ENCODE measurements around the gene HTR5A.

HTR5A gene

GRCh38 chr7:155090684-155091083 is 20.6 kb downstream of the HTR5A start:
- DNase-seq (ENCODE audit: low read depth), result no peak

DNA sequence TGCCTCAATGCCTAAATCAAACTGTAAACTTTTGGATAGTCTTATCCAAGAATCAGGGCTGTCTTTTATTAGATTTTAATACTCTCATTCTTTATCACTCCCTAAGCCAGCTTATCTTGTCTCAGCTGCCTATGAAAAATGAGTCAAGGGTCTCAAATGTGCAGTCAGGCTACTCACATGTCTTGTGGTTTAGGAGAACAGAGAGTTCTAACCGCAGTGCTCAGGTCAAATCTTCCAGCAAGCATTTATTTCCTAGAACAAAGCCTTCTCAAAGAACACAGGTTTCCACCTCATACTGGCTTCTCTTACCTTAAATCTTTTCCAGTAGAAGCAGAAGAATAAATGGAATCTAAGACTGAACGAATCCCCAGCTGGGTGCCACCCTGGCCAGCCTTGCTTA is 23.5 kb downstream of the HTR5A start:
- no peak for DNase-seq (ENCODE audit: low read depth)

DNA sequence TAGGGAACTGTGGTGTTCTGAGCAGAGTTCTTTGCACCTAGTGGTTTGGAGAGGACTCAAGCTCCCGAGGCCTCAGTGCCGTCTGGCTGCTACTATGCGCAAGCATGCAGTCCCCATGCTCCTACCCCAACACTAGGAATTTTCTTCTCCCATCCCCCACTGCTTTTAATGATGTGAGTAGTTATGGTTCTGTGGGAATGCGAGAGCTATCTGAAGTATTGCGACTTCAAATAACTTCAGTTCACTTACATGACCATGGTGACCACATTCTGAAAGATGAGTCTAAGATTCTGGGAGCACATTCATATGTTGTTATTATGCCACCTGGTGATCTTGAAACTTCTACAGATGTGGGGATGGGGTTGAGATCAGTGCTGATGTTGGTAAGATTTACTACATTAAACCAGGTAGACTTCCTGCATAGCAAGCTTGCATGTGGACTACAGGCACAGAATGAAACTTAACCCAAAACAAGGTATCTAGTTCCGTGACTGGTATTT is 24.6 kb downstream of the HTR5A start:
- DNase-seq (ENCODE audit: low read depth), result no peak

- DNase-seq (ENCODE audit: low read depth), result no peak
Measured at GRCh38 chr7:155097338-155097737, 27.2 kb downstream of the HTR5A start.

- no peak for DNase-seq (ENCODE audit: low read depth)
Measured at GRCh38 chr7:155103839-155104238, 33.7 kb downstream of the HTR5A start.

DNA sequence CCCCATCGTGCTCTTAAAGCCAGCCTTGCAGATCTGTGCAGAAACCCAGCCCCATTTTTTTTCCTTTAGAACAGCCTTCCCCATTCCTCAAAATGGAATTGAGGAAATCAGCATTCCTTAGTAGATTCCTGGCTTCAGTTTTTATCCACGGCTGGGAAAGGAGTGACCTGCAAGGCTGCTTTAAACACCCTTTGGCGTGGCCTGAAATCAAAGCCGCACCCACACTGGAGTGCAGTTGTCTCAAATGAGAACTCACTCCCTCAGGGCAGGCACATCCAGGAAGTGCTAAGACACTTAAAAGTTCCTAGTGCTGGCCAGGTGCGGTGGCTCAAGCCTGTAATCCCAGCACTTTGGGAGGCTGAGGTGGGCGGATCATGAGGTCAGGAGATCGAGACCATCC is 34.8 kb downstream of the HTR5A start:
- no peak for DNase-seq (ENCODE audit: low read depth)

- DNase-seq (ENCODE audit: low read depth), result no peak
Measured at GRCh38 chr7:155106356-155106755, 36.2 kb downstream of the HTR5A start.

DNA sequence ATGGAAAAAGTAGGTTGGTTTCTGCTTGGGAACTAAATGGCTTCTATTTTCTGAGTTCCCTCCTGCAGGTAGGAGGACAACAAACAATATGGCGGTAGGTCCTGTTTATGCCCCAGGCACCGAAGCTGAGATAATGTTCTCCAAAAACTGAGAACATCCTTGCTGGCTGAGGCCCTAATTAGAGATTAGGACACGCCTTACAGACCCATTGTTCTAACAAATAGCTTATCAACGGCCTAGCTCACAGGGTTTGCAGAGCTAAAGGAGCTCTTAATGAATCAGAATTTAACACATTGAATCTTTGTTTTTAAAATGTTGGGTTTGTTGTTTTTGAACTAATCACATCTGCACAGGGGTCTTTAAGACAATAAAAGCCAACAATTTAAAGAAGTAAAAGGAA is 37.0 kb downstream of the HTR5A start:
- DNase-seq (ENCODE audit: low read depth), result no peak

GRCh38 chr7:155108144-155108901 is 38.2 kb downstream of the HTR5A start:
- DNase-seq (ENCODE audit: low read depth), result no peak

DNA sequence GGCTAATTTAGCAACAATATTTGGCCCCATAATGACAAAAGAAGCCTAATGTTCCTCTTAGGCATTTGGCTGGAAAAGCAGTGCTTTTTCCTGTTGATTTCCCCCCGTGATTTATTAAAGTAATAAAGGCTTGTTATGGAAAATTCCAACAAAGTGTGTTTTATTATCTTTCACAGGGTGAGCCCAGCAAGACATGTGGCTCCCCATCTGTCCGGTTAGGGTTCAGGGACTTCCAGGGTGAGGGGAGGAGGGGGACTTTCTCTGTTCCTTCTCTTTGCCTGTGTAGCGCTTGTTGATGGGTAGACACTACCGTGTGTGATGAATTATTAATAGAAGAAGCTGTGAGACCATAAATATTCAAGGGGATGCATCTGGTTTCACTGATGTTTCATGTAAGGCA is 39.0 kb downstream of the HTR5A start:
- no peak for DNase-seq (ENCODE audit: low read depth)

DNA sequence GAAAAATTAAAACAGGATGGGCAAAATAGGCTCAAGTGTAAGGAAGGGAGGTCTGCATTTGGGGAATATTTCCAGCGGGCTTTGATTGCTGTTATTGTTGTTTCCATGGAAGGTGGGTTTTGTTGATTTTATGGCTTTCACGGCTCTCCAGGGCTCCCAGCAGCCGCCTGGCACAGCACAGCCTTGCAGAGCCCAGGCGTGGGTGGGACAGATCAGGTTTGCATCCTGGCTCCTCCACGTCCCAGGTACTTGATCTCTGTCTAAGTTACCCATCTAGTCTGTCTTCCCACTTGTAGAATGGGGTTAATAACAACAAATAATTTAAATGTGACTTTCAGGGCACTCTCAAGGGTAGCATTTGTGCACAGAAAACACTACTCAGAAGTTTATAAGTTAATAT is 45.2 kb downstream of the HTR5A start:
- DNase-seq (ENCODE audit: low read depth), result no peak

- DNase-seq (ENCODE audit: low read depth), result peak; percentile 8
Measured at GRCh38 chr7:155119801-155120382, 49.8 kb downstream of the HTR5A start.

GRCh38 chr7:155120460-155120859 is 50.3 kb downstream of the HTR5A start:
- no peak for DNase-seq (ENCODE audit: low read depth)

GRCh38 chr7:155122831-155123230 is 52.7 kb downstream of the HTR5A start:
- no peak for DNase-seq (ENCODE audit: low read depth)

DNA sequence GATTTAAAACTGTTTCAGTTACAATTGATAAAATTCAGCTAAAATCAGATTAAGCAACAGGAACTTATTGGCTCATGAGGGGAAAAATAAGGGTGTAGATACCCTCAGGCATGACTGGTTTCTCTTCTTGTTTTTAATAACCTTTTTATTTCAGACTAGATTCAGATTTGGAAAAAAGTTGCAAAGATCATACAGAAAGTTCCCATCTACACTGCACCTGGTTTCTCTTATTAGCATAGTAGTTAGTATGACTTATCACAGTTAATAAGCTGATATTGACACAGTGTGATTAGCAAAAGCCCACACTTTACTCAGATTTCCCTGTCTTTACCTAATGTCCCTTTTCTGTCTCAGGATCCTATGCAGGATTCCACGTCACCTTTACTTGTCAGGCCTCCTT is 53.3 kb downstream of the HTR5A start:
- no peak for DNase-seq (ENCODE audit: low read depth)

DNA sequence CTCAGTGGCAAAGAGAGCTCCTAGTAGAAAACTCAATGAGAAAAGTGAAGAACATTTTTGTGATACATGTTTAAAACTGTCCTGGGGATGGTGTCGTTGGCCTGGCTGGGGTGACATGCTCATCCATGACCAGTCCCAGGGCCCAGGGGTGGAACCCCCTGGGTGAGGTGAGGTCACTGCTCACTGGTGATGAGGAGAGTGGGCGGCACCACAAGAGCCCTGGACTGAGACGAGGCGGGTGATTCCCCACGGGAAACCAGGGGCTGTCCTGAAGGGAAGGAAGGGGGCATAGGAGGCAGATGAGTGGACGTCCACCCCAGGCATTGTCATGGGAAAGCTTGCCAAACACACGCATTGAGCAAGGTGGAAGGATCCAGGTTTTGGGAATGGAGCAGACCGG is 54.6 kb downstream of the HTR5A start:
- DNase-seq (ENCODE audit: low read depth), result no peak

DNA sequence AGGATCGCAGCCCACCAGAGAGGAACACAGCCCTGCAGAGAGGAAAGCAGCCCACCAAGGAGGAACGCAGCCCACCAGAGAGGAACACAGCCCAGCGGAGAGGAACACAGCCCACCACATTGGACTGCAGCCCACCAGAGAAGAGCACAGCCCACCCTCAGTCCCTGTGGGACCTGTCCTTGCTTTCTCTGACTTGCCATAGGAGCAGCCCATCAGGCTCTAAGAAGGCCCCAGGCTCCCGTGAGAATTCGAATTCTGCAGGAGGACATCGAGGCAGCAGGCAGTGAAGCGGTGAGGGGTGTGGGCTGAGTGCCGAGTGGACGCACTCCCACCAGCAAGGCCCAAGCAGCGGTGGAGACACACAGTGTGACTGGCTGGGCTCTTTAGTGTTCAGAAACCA is 59.1 kb downstream of the HTR5A start:
- DNase-seq (ENCODE audit: low read depth), result no peak

DNA sequence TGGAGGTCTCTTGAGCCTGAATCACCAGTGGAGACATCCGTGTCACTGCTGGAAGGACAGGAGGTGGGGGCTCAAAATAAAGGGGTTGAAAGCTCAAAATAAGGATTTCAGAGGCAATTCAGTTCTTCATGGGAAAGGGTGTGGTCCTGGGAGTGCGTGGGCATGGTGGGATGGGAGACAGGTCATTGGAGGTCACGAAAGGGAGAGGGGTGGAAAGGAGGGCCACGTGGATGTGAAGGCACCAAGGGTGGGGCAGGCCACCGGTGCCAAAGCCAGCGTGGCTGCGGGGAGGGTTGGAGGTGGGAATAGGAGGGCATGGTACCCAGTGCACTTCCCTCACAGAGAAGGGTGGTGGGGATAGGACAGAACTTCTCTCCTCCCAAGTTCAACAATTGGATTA is 59.7 kb downstream of the HTR5A start:
- DNase-seq (ENCODE audit: low read depth), result no peak

GRCh38 chr7:155130493-155130892 is 60.4 kb downstream of the HTR5A start:
- DNase-seq (ENCODE audit: low read depth), result no peak

DNA sequence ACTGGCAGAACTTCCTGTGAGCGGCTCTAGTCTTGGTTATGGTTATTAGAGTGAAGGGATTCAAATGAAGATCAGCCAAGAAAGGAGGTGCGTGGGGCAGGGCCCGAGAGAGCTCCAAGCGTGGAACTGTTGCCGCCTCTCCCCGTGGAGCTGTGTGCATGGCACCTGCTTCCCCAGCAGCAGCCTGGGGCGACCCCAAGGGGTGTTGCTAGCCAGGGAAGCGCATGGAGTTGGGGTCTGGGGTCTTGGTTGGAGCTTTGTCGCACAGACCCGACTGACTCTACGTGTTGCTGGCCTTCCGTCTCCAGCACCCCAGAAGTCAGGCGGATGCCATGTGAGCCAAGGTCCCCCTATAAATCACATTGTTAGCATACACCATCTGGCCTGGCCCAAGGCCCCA is 61.0 kb downstream of the HTR5A start:
- no peak for DNase-seq (ENCODE audit: low read depth)

DNA sequence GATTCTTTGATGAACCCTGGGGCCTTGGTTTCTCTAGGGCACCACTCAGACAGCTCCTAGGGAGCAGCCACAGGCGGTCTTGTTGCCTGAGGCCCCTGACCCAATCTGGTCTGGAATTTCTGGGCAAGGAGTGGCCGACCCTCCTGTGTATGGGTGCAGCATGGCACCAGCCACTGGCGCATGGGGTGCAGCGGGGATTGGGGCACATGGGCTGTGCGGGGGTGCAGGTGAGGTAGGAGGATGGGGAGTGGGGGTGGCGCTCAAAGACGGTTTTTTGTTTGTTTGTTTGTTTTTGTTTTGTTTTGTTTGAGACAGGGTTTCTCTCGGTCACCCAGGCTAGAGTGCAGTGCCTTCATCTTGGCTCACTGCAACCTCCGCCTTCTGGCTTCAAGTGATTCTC is 62.3 kb downstream of the HTR5A start:
- no peak for DNase-seq (ENCODE audit: low read depth)

DNA sequence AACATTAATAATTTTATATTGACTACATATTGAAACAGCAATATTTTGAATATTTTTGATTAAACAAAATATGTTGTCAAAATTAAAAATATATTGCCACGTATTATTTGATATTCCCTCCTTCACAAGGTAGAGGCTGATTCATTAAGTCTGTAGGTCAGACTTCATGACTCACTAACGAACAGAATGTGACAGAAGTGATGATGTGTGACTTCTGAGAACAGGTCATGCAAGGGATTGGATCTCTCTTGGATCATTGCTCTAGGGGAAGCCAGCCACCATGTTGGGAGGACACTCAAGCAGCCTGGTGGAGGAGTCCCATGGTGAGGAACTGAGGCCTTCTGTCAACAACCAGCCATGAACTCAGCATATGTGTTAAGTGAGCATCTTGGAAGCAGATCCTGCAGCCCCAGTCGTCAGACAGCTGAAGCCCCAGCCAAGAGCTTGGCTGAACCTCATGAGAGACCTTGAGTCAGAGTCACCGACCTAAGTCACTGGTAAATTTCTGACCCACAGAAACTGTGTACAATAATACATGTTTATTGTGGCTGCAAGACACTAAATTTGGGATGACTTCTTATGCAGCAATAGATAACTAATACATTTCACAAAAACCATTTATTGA is 66.6 kb downstream of the HTR5A start:
- DNase-seq (ENCODE audit: low read depth), result no peak

All from HS-5 (cell line).